Ishikawa (cell line): ENCODE measurements around the gene HSP90AB1.

Source experiments
- CEBPB ChIP-seq: IDR thresholded peaks from 2 replicates; pipeline ENCODE4 v1.6.1; 2012
- CREB1 ChIP-seq: IDR thresholded peaks from 2 replicates; pipeline ENCODE4 v1.6.1; 2012; ENCODE audit warnings: low read depth
- EGR1 ChIP-seq: IDR thresholded peaks from 2 replicates; pipeline ENCODE4 v1.6.1; 2012
- EP300 ChIP-seq: IDR thresholded peaks from 2 replicates; pipeline ENCODE4 v1.6.1; 2012; ENCODE audit warnings: borderline replicate concordance
- FOXM1 ChIP-seq: IDR thresholded peaks from 2 replicates; pipeline ENCODE4 v1.6.1; 2012; ENCODE audit warnings: low read depth, borderline replicate concordance
- NFIC ChIP-seq: IDR thresholded peaks from 2 replicates; pipeline ENCODE4 v1.6.1; 2012
- RAD21 ChIP-seq: IDR thresholded peaks from 2 replicates; pipeline ENCODE4 v1.6.1; 2012; ENCODE audit warnings: low read depth
- TAF1 ChIP-seq: IDR thresholded peaks from 2 replicates; pipeline ENCODE4 v1.6.1; 2012; ENCODE audit warnings: low read depth, mild to moderate bottlenecking
- TCF12 ChIP-seq: IDR thresholded peaks from 2 replicates; pipeline ENCODE4 v1.6.1; 2012; ENCODE audit warnings: low read depth
- TEAD4 ChIP-seq: IDR thresholded peaks from 2 replicates; pipeline ENCODE4 v1.6.1; 2012
- YY1 ChIP-seq: IDR thresholded peaks from 2 replicates; pipeline ENCODE4 v1.6.1; 2012; ENCODE audit warnings: low read depth
- ZBTB7A ChIP-seq: IDR thresholded peaks from 2 replicates; pipeline ENCODE4 v1.6.1; 2012; ENCODE audit warnings: low read depth
- TF ChIP-seq, protein P1 (sequence below): IDR thresholded peaks from 2 replicates; pipeline ENCODE4 v1.6.1; 2012; ENCODE audit warnings: low read depth, mild to moderate bottlenecking
- TF ChIP-seq, protein P2 (sequence below): IDR thresholded peaks from 2 replicates; pipeline ENCODE4 v1.6.1; 2012
- TF ChIP-seq, protein P3 (sequence below): IDR thresholded peaks from 2 replicates; pipeline ENCODE4 v1.6.1; 2012

HSP90AB1 gene

DNA sequence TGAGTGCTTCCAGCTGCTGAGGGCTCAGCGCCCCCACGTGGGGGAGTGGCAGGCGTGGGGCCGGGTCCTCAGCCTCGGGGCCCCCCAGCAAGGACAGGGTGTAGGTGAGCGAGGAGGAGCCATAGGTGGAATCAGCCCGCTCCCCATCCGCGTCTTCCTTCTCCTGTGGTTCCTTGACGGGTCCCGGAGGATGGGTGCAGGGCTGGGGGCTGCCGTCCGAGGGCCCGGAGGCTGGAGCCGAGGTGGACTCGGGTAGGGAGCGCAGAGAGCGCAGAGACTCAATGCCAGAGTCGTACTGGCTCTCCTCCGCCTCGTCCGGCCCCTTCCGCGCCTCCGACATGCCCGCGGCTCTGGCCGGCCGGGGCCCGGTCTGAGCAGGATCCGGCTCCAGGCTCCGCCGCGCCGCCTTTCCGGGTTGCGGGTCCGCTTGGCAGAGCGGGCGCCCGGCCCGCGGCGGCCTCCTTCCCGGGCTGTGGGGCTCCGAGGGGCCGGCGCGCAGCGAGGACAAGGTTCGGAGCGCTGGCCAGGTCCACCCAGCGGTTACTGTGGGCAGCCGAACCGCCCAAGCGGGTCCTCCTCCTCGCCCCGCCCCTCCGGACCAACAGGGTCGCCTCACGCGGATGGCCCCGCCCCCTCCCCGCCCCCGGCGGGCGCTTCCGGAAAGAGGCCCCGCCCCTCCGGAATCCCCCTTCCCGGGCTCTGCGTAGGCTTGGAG, 18.3 kb downstream of the HSP90AB1 start, which contains the start of gene NFKBIE:
Gene NFKBIE (minus strand): TSS at position 545 of the 715 bp plus-strand sequence. CDS start 205 bp downstream, at position 340.
- TF ChIP-seq, protein P1, sequence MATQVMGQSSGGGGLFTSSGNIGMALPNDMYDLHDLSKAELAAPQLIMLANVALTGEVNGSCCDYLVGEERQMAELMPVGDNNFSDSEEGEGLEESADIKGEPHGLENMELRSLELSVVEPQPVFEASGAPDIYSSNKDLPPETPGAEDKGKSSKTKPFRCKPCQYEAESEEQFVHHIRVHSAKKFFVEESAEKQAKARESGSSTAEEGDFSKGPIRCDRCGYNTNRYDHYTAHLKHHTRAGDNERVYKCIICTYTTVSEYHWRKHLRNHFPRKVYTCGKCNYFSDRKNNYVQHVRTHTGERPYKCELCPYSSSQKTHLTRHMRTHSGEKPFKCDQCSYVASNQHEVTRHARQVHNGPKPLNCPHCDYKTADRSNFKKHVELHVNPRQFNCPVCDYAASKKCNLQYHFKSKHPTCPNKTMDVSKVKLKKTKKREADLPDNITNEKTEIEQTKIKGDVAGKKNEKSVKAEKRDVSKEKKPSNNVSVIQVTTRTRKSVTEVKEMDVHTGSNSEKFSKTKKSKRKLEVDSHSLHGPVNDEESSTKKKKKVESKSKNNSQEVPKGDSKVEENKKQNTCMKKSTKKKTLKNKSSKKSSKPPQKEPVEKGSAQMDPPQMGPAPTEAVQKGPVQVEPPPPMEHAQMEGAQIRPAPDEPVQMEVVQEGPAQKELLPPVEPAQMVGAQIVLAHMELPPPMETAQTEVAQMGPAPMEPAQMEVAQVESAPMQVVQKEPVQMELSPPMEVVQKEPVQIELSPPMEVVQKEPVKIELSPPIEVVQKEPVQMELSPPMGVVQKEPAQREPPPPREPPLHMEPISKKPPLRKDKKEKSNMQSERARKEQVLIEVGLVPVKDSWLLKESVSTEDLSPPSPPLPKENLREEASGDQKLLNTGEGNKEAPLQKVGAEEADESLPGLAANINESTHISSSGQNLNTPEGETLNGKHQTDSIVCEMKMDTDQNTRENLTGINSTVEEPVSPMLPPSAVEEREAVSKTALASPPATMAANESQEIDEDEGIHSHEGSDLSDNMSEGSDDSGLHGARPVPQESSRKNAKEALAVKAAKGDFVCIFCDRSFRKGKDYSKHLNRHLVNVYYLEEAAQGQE = no peak
- TF ChIP-seq TAF1 = peak; percentile 77
- TF ChIP-seq FOXM1 = no peak
- TF ChIP-seq EP300 = no peak
- peak; percentile 9; the same call in 1 of the 2 replicates for TF ChIP-seq NFIC
- no peak for TF ChIP-seq TEAD4
- TF ChIP-seq, protein P2, sequence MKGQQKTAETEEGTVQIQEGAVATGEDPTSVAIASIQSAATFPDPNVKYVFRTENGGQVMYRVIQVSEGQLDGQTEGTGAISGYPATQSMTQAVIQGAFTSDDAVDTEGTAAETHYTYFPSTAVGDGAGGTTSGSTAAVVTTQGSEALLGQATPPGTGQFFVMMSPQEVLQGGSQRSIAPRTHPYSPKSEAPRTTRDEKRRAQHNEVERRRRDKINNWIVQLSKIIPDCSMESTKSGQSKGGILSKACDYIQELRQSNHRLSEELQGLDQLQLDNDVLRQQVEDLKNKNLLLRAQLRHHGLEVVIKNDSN = no peak
- peak; percentile 27; the same call in 1 of the 2 replicates for TF ChIP-seq RAD21
- 0 out of 2 replicates have a peak, but pooled peaks have one; percentile 74 for TF ChIP-seq ZBTB7A
- TF ChIP-seq YY1 = no peak
- TF ChIP-seq CREB1 = no peak
- TF ChIP-seq EGR1 = no peak
- TF ChIP-seq, protein P3, sequence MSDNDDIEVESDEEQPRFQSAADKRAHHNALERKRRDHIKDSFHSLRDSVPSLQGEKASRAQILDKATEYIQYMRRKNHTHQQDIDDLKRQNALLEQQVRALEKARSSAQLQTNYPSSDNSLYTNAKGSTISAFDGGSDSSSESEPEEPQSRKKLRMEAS = no peak
- TF ChIP-seq CEBPB = no peak
- TF ChIP-seq TCF12 = no peak

- no peak for TF ChIP-seq ZBTB7A
- TF ChIP-seq, protein P3 = no peak
- TF ChIP-seq EGR1 = no peak
- no peak for TF ChIP-seq TEAD4
- no peak for TF ChIP-seq TCF12
Observed at GRCh38 chr6:44265722-44266233, 18.9 kb downstream of the HSP90AB1 start.

DNA sequence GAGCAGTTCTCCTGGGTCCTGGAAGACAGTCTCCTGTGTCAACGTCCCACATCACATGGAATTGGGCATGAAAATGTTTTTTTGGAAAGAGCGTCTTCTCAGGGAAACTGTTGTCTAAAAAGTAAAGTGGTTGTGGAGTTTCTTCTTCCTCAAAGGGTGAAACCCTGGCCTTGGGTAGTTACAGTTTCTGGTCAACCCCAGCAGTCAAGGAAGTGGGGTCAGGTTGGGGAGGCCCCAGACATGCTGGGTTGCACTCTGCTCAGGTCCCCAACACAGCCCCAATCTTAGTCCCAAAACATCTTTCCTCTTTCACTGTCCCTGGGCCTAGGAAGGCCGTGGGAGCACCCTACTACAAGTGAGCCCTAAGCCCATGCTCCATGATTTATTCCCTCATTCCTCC, 19.4 kb downstream of the HSP90AB1 start:
- no peak for TF ChIP-seq YY1
- TF ChIP-seq, protein P2 = no peak
- TF ChIP-seq, protein P1 = no peak
- TF ChIP-seq CEBPB = no peak
- TF ChIP-seq, protein P3 = no peak
- TF ChIP-seq CREB1 = no peak
- no peak for TF ChIP-seq ZBTB7A
- no peak for TF ChIP-seq TCF12
- no peak for TF ChIP-seq EP300
- TF ChIP-seq EGR1 = no peak
- no peak for TF ChIP-seq TAF1
- no peak for TF ChIP-seq RAD21
- TF ChIP-seq NFIC = no peak
- no peak for TF ChIP-seq TEAD4
- no peak for TF ChIP-seq FOXM1

GRCh38 chr6:44267252-44267651, 20.4 kb downstream of the HSP90AB1 start:
- TF ChIP-seq, protein P3 = no peak
- TF ChIP-seq FOXM1 (no peak), YY1 (no peak), TEAD4 (no peak), RAD21 (no peak), EP300 (no peak), TAF1 (no peak), EGR1 (no peak), CEBPB (no peak)
- TF ChIP-seq, protein P2 = no peak
